K562 (cell line): Measurements from ENCODE around the gene IRX5. TPM values are rescaled to one million over a fixed set of nuclear protein-coding genes. Genes with fewer than 3 reads are reported as not detected.

ENCODE experiments used
- ATAC-seq: fragments of 200-7000 bp; cut with Tn5 transposase; 3 replicates; pipeline ENCODE4 v1.9.1; 2020; ENCODE audit warnings: moderate library complexity
- BruUV-seq: library from RNA; stranded (reverse); fragments of 400-500 nt; replicated peaks from 2 replicates; lab custom pipeline; 2021; lab: Mats Ljungman, UMichigan
- CTCF ChIA-PET: fragments of 300-600 bp; formaldehyde crosslinking; extraction: SDS; loops from one replicate; lab custom pipeline; 2021; ENCODE audit warnings: low intra/inter-chr PET ratio; lab: Yijun Ruan, JAX
- POLR2A ChIA-PET: fragments of 300-600, 350-650 bp; sonication (Branson Sonifier 250); formaldehyde crosslinking; extraction: SDS; loops from one replicate; lab custom pipeline; 2021; ENCODE audit warnings: antibody characterized with exemption, inconsistent platforms; lab: Yijun Ruan, JAX
- DNase-seq, 4 experiments: peaks; one replicate each; pipeline versions ENCODE4 v3.0.0 to v3.0.0-alpha.2; 2011 to 2018; ENCODE audit warnings: low spot score in 3 of 4, mixed read lengths in 3 of 4; ENCODE audit errors: extremely low read depth in 1 of 4
- FAIRE-seq: peaks from 2 replicates; lab custom pipeline; 2011; peaks lifted over from hg19 to GRCh38; lab: Jason Lieb, UNC
- H2AFZ ChIP-seq: 2 replicates; pipeline ENCODE4 v1.6.0; 2011; ENCODE audit warnings: low read depth, low read length, control low read depth, inconsistent platforms
- H3K27ac ChIP-seq: fragments of 200-600 bp; 3 replicates; pipeline ENCODE4 v1.8.0; 2011; ENCODE audit warnings: low read depth, mild to moderate bottlenecking, control low read depth, inconsistent platforms, low read length, moderate library complexity, mixed read lengths; ENCODE audit errors: extremely low read depth
- H3K27me3 ChIP-seq, 2 experiments: fragments of 300-600 bp in 1 of 2; 2 replicates in 1 of 2; 3 replicates in 1 of 2; pipeline versions ENCODE4 v1.6.0 to v1.8.0; 2011; ENCODE audit warnings: inconsistent platforms in 2 of 2, low read length in 2 of 2, mild to moderate bottlenecking in 1 of 2, mixed read lengths in 1 of 2, moderate library complexity in 1 of 2; ENCODE audit not compliant: control insufficient read depth in 2 of 2, insufficient read depth in 2 of 2
- H3K36me3 ChIP-seq: fragments of 300-600 bp; 3 replicates; pipeline ENCODE4 v1.8.0; 2011; ENCODE audit warnings: mild to moderate bottlenecking, low read length, inconsistent platforms; ENCODE audit not compliant: control insufficient read depth, insufficient read depth
- H3K4me1 ChIP-seq, 2 experiments: fragments of 200-600 bp in 1 of 2; replicated peaks in 1 of 2; 2 replicates in 1 of 2; 3 replicates in 1 of 2; pipeline versions ENCODE4 v1.5.1 to v1.8.0; 2011; ENCODE audit warnings: inconsistent platforms in 2 of 2, low read length in 2 of 2, mild to moderate bottlenecking in 1 of 2, mixed read lengths in 1 of 2, moderate library complexity in 1 of 2; ENCODE audit not compliant: control insufficient read depth in 2 of 2, insufficient read depth in 2 of 2
- H3K4me2 ChIP-seq: 2 replicates; pipeline ENCODE4 v1.6.1; 2011; ENCODE audit warnings: low read length, control low read depth, inconsistent platforms, mixed read lengths; ENCODE audit not compliant: insufficient read depth
- H3K4me3 ChIP-seq: fragments of 200-600 bp; sonication (generic), shearing (Covaris generic); 2 replicates; pipeline ENCODE4 v1.5.1; 2016; ENCODE audit warnings: control low read depth, inconsistent platforms
- H3K79me2 ChIP-seq: fragments of 200-600 bp; 3 replicates; pipeline ENCODE4 v1.8.0; 2011; ENCODE audit warnings: low read length, inconsistent platforms; ENCODE audit not compliant: control insufficient read depth, insufficient read depth
- H3K9ac ChIP-seq, 2 experiments: 2 replicates each; pipeline versions ENCODE4 v1.6.0 to v1.6.1; 2011; ENCODE audit warnings: low read depth in 2 of 2, low read length in 2 of 2, control low read depth in 1 of 2, inconsistent platforms in 1 of 2, mild to moderate bottlenecking in 1 of 2, mixed read lengths in 1 of 2; ENCODE audit not compliant: insufficient read depth in 1 of 2
- H3K9me1 ChIP-seq: one replicate; pipeline ENCODE4 v1.6.0; 2011; ENCODE audit warnings: inconsistent platforms, mild to moderate bottlenecking, low read length, moderate library complexity; ENCODE audit not compliant: control insufficient read depth, insufficient read depth
- H3K9me3 ChIP-seq: replicated peaks from 2 replicates; pipeline ENCODE4 v1.5.1; 2011; ENCODE audit warnings: low read depth, low read length, inconsistent platforms; ENCODE audit not compliant: control insufficient read depth, insufficient read depth
- H4K20me1 ChIP-seq: replicated peaks from 2 replicates; pipeline ENCODE4 v1.6.1; 2011; ENCODE audit warnings: low read length, inconsistent platforms, mixed read lengths; ENCODE audit not compliant: control insufficient read depth, insufficient read depth
- CBX5 ChIP-seq: IDR thresholded peaks from 2 replicates; pipeline ENCODE4 v1.6.1; 2014; ENCODE audit warnings: low read depth, borderline replicate concordance
- RFX1 ChIP-seq: fragments of 450-650 bp; IDR thresholded peaks from 2 replicates; pipeline ENCODE4 v1.6.1; 2016; ENCODE audit warnings: mild to moderate bottlenecking, moderate library complexity
- SAFB ChIP-seq: fragments of 200-400 bp; formaldehyde crosslinking; IDR thresholded peaks from 2 replicates; pipeline ENCODE4 v1.6.1; 2017; ENCODE audit warnings: low read depth, low read length, borderline replicate concordance
- STAT5A ChIP-seq: IDR thresholded peaks from 2 replicates; pipeline ENCODE4 v1.6.1; 2012; ENCODE audit warnings: low read length, inconsistent platforms, borderline replicate concordance
- WGBS: fragments of 100-300 bp; shearing (Covaris generic); methylation state at CpG from one replicate; pipeline ENCODE4 v1.1.6; 2016; ENCODE audit warnings: low coverage, mixed read lengths; ENCODE audit not compliant: insufficient coverage; ENCODE audit errors: missing lambda C conversion rate; 5-methylcytosine and 5-hydroxymethylcytosine counted together
- in situ Hi-C: fragments of 300-500 bp; cut with MboI; formaldehyde crosslinking; loops from 4 replicates; pipeline ENCODE4 v1.15.0; 2018; ENCODE audit warnings: inconsistent platforms, mixed read lengths
- intact Hi-C: fragments of 100-400 bp; cut with micrococcal nuclease; formaldehyde crosslinking; loops from 2 replicates; pipeline ENCODE4 v1.14.2; 2022
- polyA plus RNA-seq, 8 experiments: library from polyadenylated mRNA; depleted of rRNA in 4 of 8; stranded (reverse) in 5 of 8; unstranded in 3 of 8; fragments of >200 nt; fragmentation: Nextera tagmentation in 2 of 8; fragmentation: Illumina TruSeq in 1 of 8; extraction: Ambion mirVana in 2 of 8; extraction: Trizol in 1 of 8; gene quantifications; 2 replicates each; pipeline versions ENCODE4 v1.2.1 to v1.2.3, GENCODE V29; 2011 to 2014; ENCODE audit warnings: inconsistent platforms in 1 of 8, missing spikeins in 1 of 8
- total RNA-seq, 7 experiments: library from RNA; depleted of rRNA in 6 of 7; stranded (reverse); fragments of >200 nt in 6 of 7; fragmentation: Illumina TruSeq in 2 of 7; extraction: Trizol in 2 of 7; gene quantifications; 2 replicates each; pipeline versions ENCODE4 v1.2.1 to v1.2.3, GENCODE V29; 2011 to 2021; ENCODE audit warnings: low replicate concordance in 1 of 7

IRX5 gene
- total and polyA plus RNA-seq, 9 of the 15 experiments (the other 6 are each of a cell fraction or from before 2014, with no cell fraction given) = 0.20 to 4.2 (median 0.94) TPM

- Histone ChIP-seq H3K4me2 (no peak overlapping the region), H3K9me1 (no peaks in the 10 kb centered on the region), H3K27ac (no peak overlapping the region), H3K4me1 (no peaks in the 10 kb centered on the region; a peak in 1 of 5 replicates), H3K9ac (no peak overlapping the region), H3K9me3 (no peaks in the 10 kb centered on the region), H3K36me3 (no peaks in the 10 kb centered on the region), H3K4me3 (no peak overlapping the region), H3K79me2 (no peaks in the 10 kb centered on the region), H2AFZ (peak overlapping the region; percentile 12; the same call in 1 of the 2 replicates), H3K27me3 (no peaks in the 10 kb centered on the region; a peak in 1 of 5 replicates), H4K20me1 (no peaks in the 10 kb centered on the region)
- in situ Hi-C loops (no loop called here), intact Hi-C loops (no loop called here)
- peak; percentile 57 for FAIRE-seq
- ChIA-PET CTCF (no interaction called here), POLR2A (no interaction called here)
- BruUV-seq = no TSS peak
- TF ChIP-seq RFX1 = peak; percentile 77
- TF ChIP-seq STAT5A = peak; percentile 75
- TF ChIP-seq SAFB = no peak
- ATAC-seq = peak; percentile 65
- WGBS = 3% methylated on average over 2 of the region's 2 CpGs
- peak in 1 of 4 experiments; percentile 60 for DNase-seq
These were observed 44.6 kb upstream of the IRX5 start for GRCh38 chr16:54886078-54886477.

- TF ChIP-seq CBX5 = no peak
- intact Hi-C loops = no loop called here
- FAIRE-seq (no peak), ATAC-seq (no peak), DNase-seq (no peak)
- 7% methylated on average over 4 of the region's 4 CpGs for WGBS
- BruUV-seq = no TSS peak
- H3K9me3 ChIP-seq = no peaks in the 10 kb centered on the region
- no peak overlapping the region for H3K4me3 ChIP-seq
- no peak overlapping the region for H3K9ac ChIP-seq
- in situ Hi-C loops = no loop called here
- H3K27me3 ChIP-seq = peaks cover 0 to 9% of the 10 kb centered on the region in 2 experiments
- no peaks in the 10 kb centered on the region; a peak in 1 of 5 replicates for H3K4me1 ChIP-seq
- H3K4me2 ChIP-seq = no peak overlapping the region
- POLR2A ChIA-PET = interaction anchor here (1.1 kb wide), 1 partner anchor 15 kb away, joined by 4 read pairs; no protein-coding TSS in a partner anchor
- H2AFZ ChIP-seq = no peak overlapping the region
- no peak overlapping the region for H3K27ac ChIP-seq
- H3K36me3 ChIP-seq = no peaks in the 10 kb centered on the region
- H3K79me2 ChIP-seq = no peaks in the 10 kb centered on the region
- H4K20me1 ChIP-seq = no peaks in the 10 kb centered on the region; the same call in 1 of the 2 replicates
- no peaks in the 10 kb centered on the region for H3K9me1 ChIP-seq
- CTCF ChIA-PET = no interaction called here
These were observed 40.3 kb upstream of the IRX5 start for GRCh38 chr16:54890381-54890780.
